WTC11 (cell line): ENCODE data around the gene PDE4A.

Experiments
- AFF4 ChIP-seq: sonication (generic); formaldehyde crosslinking; IDR thresholded peaks from 2 replicates; pipeline ENCODE4 v1.8.1; 2023; ENCODE audit warnings: mild to moderate bottlenecking, missing genetic modification reagents, borderline replicate concordance
- CREM ChIP-seq: sonication (generic); formaldehyde crosslinking; IDR thresholded peaks from 2 replicates; pipeline ENCODE4 v1.8.1; 2022; ENCODE audit warnings: mild to moderate bottlenecking, missing genetic modification reagents, moderate library complexity
- ZNF121 ChIP-seq: sonication (generic); formaldehyde crosslinking; IDR thresholded peaks from 2 replicates; pipeline ENCODE4 v1.8.0; 2023; ENCODE audit warnings: missing genetic modification reagents
- TF ChIP-seq, protein P1 (sequence below): fragments of 200-600 bp; IDR thresholded peaks from 2 replicates; pipeline ENCODE4 v1.8.0; 2022; ENCODE audit warnings: antibody characterized with exemption
- TF ChIP-seq, protein P2 (sequence below): sonication (generic); formaldehyde crosslinking; conservative IDR thresholded peaks from 2 replicates; pipeline ENCODE4 v1.8.1; 2022; ENCODE audit warnings: mild to moderate bottlenecking, missing genetic modification reagents

GRCh38 chr19:10416380-10417257 lies 3.7 kb upstream of the PDE4A start:
- TF ChIP-seq AFF4 (CRISPR knock-in tag) = no peak
- 0 out of 2 replicates have a peak, but pooled peaks have one; percentile 5 for TF ChIP-seq ZNF121 (CRISPR knock-in tag)
- TF ChIP-seq, protein P1, sequence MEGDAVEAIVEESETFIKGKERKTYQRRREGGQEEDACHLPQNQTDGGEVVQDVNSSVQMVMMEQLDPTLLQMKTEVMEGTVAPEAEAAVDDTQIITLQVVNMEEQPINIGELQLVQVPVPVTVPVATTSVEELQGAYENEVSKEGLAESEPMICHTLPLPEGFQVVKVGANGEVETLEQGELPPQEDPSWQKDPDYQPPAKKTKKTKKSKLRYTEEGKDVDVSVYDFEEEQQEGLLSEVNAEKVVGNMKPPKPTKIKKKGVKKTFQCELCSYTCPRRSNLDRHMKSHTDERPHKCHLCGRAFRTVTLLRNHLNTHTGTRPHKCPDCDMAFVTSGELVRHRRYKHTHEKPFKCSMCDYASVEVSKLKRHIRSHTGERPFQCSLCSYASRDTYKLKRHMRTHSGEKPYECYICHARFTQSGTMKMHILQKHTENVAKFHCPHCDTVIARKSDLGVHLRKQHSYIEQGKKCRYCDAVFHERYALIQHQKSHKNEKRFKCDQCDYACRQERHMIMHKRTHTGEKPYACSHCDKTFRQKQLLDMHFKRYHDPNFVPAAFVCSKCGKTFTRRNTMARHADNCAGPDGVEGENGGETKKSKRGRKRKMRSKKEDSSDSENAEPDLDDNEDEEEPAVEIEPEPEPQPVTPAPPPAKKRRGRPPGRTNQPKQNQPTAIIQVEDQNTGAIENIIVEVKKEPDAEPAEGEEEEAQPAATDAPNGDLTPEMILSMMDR = peak; percentile 99
- TF ChIP-seq CREM (CRISPR knock-in tag) = peak; percentile 99
- TF ChIP-seq, protein P2, sequence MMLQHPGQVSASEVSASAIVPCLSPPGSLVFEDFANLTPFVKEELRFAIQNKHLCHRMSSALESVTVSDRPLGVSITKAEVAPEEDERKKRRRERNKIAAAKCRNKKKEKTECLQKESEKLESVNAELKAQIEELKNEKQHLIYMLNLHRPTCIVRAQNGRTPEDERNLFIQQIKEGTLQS (CRISPR knock-in tag) = no peak
